Activated gamma-delta T cell treated with anti-CD3 and anti-CD28 coated beads, Interleukin-2, amount 50 U/mL, for 16 hours (primary cell): ENCODE measurements around the gene SYNDIG1.

ENCODE experiments used
- DNase-seq: peaks from one replicate; pipeline ENCODE4 v3.0.0-alpha.2; 2020; ENCODE audit warnings: low read depth

The SYNDIG1 gene

DNA sequence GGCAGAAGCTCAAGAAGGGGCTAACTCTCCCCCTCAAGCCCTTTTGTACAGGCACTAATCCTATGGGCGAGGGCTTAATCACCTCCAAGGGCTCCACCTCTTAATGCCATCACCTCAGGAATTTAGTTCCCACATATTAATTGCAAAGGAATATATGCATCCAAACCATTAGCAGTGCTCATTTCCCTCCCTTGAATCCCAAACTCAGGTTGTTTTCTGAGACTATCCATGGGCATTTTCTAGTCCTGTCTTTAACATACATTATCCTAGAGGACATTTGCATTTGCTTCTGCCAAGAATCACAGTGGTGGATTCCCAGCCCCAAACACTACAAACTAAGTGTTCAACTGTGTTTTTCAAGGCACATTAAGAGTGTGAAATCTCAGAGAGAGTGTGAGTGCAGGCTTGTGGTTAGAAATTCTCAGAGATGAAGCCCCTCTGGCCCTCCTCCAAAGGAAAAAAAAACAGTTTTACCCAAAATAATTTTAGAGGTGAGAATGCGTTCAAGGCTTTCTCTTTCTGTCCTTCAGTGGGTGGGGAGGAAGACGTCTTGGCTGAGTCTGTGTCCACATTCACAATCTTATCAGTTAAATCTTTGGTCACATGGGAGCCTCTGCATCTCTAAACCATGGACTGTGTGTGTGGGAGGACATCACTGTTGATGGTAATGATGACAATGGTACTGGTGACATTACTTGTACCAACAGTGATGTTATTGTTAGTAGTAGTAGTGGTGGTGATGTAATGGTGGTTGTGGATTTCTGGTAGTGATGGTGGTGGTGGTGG, 59.3 kb downstream of the SYNDIG1 start:
- DNase-seq, result no peak

- DNase-seq, result no peak
Measured at GRCh38 chr20:24529369-24529719, 59.9 kb downstream of the SYNDIG1 start.

GRCh38 chr20:24530131-24530680, 60.8 kb downstream of the SYNDIG1 start:
- DNase-seq, result no peak

DNA sequence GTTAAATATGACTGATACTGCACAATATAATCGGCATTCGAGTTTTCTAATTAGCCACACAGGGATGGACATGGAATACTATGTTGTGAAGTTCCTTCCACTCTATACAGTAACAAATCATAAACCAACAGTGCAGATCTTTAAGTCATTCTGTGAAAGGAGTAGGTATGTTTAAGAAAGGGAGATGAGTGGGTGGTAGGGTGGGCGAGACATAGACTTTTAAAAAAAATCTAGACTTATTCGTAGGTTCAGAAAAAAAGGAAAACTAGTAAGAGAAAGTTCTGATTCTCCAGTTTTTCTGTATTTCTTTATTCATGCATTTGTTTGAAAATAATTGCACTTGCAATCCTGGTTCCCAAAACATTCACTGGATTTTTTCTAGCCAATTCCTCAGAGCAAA, 61.8 kb downstream of the SYNDIG1 start:
- no peak for DNase-seq

DNA sequence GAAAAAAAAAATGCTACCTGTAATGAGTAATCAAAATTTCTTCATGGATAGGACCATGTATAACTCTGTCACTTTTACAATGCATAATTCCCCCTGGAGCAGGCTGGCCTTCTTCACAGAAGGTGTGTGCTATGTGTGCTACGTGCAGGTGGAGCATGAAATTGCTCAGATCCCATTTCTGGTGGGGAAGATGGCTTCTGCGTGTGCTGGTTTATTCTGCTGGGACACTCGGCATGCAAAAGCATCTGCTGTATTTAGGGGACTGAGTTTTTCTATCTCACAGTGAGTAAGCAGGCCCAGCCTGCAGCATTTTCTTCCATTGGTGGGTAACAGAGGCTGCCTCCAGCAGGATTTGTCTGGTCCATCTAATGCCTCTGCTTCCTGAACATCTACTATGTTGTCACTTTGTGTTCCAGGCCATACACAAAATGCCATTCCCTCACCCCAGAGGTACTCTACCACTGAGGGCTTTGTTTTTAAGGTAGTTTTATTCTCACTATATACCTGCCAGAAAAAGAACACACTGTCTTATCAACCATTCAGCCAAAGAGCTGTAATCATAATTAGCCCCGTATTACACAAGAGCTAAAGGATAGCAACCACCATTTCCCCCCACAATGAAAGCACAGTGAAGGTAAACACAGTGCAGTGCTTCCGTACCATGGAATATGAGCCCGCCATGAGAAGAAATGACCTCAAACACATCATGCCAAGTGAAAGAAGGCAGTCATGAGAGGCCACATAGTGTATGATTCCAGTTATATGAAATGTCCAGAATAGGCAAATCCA, 62.4 kb downstream of the SYNDIG1 start:
- no peak for DNase-seq

DNA sequence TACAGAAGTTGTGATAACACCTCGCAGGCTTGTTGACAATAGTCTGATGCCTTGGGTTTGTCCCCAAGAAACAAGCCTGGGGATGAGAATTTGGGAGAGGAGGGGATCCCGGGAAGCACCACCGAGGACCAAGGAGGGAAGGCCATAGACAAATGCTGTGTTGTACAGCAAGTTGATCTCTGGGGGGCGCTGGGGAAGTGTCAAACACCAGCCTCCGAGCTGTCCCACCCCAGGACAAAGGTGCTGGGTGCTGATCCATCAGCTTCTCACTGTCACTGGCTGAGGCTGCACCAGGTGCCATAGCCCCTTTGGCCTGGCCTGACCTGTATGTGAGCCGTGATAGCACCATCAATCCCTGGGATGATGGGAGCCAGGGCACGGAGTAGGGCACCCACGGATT, 64.0 kb downstream of the SYNDIG1 start:
- DNase-seq, result no peak

GRCh38 chr20:24534282-24534681, 64.9 kb downstream of the SYNDIG1 start:
- DNase-seq, result no peak

DNA sequence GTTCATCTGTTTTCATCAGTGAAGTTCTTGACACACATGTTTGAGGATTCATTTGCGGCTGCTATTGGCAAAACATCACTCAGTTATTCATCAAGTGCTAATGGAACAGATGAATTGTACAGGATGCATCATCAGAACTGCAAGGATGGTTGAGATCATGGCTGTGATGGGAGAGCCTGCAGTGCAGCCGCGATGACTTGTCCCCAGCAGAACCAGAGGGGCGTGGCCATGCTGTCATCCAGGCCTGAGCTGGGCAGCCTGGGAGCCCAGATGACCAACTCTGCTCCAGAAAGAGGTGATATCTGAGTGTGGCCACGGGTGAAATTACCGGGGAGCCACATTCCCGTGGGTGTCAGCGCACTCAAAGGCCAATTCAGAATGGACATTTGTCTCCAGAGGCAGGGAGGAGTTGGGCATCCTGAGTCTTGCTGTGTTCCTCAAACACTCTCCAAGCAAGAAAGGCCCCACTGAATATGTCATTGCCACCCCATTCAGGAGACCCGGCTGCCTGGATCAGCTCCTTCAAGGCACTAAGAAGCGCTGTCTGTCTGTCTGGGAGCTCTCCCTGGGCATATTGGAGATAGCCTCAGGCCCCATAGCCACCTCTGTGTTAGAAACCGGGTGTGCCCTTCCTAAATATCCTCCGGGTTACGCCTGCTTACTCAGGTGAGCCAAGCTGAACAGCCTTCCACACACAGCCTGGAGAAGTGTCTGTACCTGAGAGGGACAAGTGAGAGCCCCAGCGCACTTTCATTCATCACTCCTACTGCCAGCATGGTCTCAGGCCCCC, 66.7 kb downstream of the SYNDIG1 start:
- no peak for DNase-seq

GRCh38 chr20:24537210-24537609, 67.8 kb downstream of the SYNDIG1 start:
- DNase-seq, result no peak

DNA sequence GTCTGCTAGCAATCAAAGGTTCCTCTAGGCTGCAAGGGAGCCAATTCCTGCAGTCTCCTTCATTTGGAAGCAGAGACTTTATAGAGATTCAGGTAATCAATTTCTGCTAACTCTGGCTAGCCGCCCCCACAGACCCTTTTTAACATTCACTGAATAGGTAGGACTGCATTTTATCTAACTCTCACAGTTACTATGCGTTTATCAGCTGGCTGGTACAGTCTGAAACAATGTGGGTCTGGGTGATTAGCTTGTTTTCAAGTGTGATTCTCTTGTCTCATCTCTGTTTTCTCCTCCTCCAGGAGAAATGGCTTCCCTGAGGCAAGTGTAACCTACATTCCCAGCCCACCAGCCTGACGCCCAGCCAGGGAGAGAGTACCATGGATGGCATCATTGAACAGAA, 73.3 kb downstream of the SYNDIG1 start:
- DNase-seq, result no peak

DNA sequence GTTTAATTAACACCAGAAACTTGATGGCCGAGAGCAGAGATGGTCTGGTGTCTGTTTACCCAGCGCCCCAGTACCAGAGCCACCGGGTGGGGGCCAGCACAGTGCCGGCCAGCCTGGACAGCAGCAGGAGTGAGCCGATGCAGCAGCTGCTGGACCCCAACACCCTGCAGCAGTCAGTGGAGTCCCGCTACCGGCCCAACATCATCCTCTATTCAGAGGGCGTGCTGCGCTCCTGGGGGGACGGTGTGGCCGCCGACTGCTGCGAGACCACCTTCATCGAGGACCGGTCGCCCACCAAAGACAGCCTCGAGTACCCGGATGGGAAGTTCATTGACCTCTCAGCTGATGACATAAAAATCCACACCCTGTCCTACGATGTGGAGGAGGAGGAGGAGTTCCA, 73.7 kb downstream of the SYNDIG1 start:
- DNase-seq, result no peak

DNA sequence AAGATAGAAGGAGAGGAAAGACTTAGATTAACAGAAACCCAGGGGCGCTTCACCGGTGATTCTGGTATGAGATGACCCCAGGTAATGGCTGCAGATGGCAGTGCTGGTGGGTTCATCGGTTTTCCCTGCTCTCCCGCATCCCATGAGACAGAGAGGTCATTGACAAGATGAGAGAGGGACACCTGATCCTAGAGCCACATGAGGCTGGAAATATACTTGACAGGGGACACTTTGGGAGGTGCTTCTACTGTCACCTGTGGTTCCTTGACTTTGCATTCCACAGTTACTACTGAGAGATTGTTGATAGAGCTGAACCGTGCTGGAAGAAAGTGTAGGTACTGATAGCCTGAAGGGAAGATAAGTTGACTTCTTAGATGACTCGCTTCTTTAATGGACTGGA, 74.3 kb downstream of the SYNDIG1 start:
- DNase-seq, result no peak

- no peak for DNase-seq
Measured at GRCh38 chr20:24544371-24544770, 74.9 kb downstream of the SYNDIG1 start.

- DNase-seq, result no peak
Measured at GRCh38 chr20:24545168-24545567, 75.7 kb downstream of the SYNDIG1 start.

DNA sequence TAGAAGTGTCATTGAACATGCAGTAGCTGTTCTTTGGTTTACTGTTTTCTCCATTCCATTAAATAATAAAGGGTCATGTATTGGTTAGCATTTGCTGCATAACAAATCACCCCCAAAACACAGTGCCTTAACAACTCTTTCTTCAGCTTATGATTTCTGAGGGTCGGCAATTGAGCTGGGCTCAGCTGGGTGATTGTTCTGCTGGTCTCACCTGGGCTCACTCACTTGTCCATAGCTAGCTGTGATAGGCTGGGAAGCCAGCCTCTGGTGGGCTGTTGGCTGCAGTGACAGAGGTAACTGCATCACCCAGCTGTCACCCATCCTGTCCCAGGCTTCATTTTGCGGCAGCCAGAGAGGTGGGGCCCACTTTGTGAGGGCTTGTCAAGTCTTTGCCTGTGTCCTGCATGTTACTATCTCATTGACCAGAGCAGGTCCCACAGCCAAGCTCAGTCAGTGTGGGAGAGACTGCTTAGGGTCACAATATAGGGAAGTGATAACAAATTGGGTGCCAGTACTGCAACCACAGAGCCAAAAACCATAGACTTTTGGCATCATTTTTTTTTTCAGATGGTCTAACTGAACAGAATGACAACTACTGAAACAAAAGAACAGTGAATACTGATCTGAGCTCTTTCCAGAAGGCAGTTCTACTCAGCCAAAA, 76.9 kb downstream of the SYNDIG1 start:
- DNase-seq, result no peak

GRCh38 chr20:24547967-24548366, 78.5 kb downstream of the SYNDIG1 start:
- no peak for DNase-seq

DNA sequence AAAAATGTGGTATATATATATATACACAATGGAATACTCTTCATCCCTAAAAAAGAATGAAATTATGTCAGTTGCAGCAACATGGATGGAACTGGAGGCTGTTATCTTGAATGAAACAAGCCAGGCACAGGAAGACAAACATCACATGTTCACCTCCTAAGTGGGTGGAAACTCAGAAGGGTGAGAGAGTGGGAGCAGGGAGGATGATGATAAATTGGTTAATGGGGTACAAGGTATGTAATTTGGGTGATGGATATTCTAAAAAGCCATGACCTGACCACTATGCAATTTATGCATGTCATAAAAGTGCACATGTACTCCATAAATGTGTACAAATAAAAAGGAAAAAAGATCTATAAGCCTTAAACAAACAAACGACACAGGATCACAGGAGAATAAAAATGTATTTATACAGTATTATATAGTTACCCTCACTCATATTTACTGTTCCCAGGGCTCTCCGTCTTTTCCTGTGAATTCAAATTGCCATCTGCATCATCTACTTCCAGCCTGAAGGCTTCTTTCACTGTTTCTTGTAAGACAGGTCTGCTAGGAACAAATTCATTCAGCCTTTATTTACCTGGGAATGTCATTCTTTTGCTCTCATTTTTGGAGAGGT, 89.8 kb downstream of the SYNDIG1 start:
- no peak for DNase-seq

GRCh38 chr20:24560571-24561491, 91.4 kb downstream of the SYNDIG1 start:
- no peak for DNase-seq

- no peak for DNase-seq
Measured at GRCh38 chr20:24565835-24566351, 96.5 kb downstream of the SYNDIG1 start.

- no peak for DNase-seq
Measured at GRCh38 chr20:24566656-24567055, 97.2 kb downstream of the SYNDIG1 start.
